Mesenchymal stem cell (in vitro differentiated cells and primary cell): ENCODE measurements around the gene RTF2.

Experiments
- DNase-seq: peaks from one replicate; pipeline ENCODE4 v3.0.0-alpha.2; 2013
- H2AFZ ChIP-seq: one replicate; pipeline ENCODE4 v1.6.1; 2013; ENCODE audit warnings: low read depth, mild to moderate bottlenecking, control low read depth, inconsistent platforms, low read length, moderate library complexity
- H2AK5ac ChIP-seq: 2 replicates; pipeline ENCODE4 v1.6.1; 2013; ENCODE audit warnings: low read length, moderate library complexity, mild to moderate bottlenecking, inconsistent platforms; ENCODE audit not compliant: severe bottlenecking
- H2BK120ac ChIP-seq: one replicate; pipeline ENCODE4 v1.6.1; 2013; ENCODE audit warnings: low read depth, mild to moderate bottlenecking, inconsistent platforms, low read length, moderate library complexity
- H2BK12ac ChIP-seq, 2 experiments: one replicate each; pipeline ENCODE4 v1.6.1; 2013; ENCODE audit warnings: inconsistent platforms in 2 of 2, low read length in 2 of 2, mild to moderate bottlenecking in 2 of 2, moderate library complexity in 2 of 2, control low read depth in 1 of 2
- H2BK15ac ChIP-seq: one replicate; pipeline ENCODE4 v1.6.1; 2013; ENCODE audit warnings: mild to moderate bottlenecking, low read depth, inconsistent platforms; ENCODE audit not compliant: poor library complexity, severe bottlenecking
- H2BK5ac ChIP-seq: 2 replicates; pipeline ENCODE4 v1.6.1; 2013; ENCODE audit warnings: low read depth, mild to moderate bottlenecking, low read length, control low read depth, inconsistent platforms; ENCODE audit not compliant: poor library complexity, severe bottlenecking
- H3K14ac ChIP-seq, 2 experiments: one replicate each; pipeline ENCODE4 v1.6.1; 2013; ENCODE audit warnings: inconsistent platforms in 2 of 2, low read length in 2 of 2, control low read depth in 1 of 2, mild to moderate bottlenecking in 1 of 2, moderate library complexity in 1 of 2
- H3K18ac ChIP-seq, 2 experiments: one replicate each; pipeline ENCODE4 v1.6.1; 2013; ENCODE audit warnings: inconsistent platforms in 2 of 2, low read length in 2 of 2, control low read depth in 1 of 2, low read depth in 1 of 2, mild to moderate bottlenecking in 1 of 2
- H3K23ac ChIP-seq, 2 experiments: one replicate each; pipeline ENCODE4 v1.6.1; 2013; ENCODE audit warnings: inconsistent platforms in 2 of 2, low read length in 2 of 2, mild to moderate bottlenecking in 2 of 2, moderate library complexity in 2 of 2, control low read depth in 1 of 2
- H3K27ac ChIP-seq: 2 replicates; pipeline ENCODE4 v1.5.1; 2013; ENCODE audit warnings: mild to moderate bottlenecking, moderate library complexity, low read length, control low read depth, inconsistent platforms; ENCODE audit not compliant: poor library complexity, severe bottlenecking
- H3K27me3 ChIP-seq, 2 experiments: 2 replicates each; pipeline versions ENCODE4 v1.6.1 to v1.7.0; 2013; ENCODE audit warnings: low read length in 2 of 2, mild to moderate bottlenecking in 2 of 2, moderate library complexity in 2 of 2, control low read depth in 1 of 2, inconsistent platforms in 1 of 2; ENCODE audit not compliant: control insufficient read depth in 1 of 2, insufficient read depth in 1 of 2
- H3K36me3 ChIP-seq, 2 experiments: 2 replicates each; pipeline versions ENCODE4 v1.6.1 to v1.7.0; 2013; ENCODE audit warnings: low read length in 2 of 2, control low read depth in 1 of 2, inconsistent platforms in 1 of 2, low read depth in 1 of 2, mild to moderate bottlenecking in 1 of 2; ENCODE audit not compliant: insufficient read depth in 2 of 2, control insufficient read depth in 1 of 2
- H3K4ac ChIP-seq, 2 experiments: one replicate each; pipeline ENCODE4 v1.6.1; 2013; ENCODE audit warnings: inconsistent platforms in 2 of 2, low read length in 2 of 2, mild to moderate bottlenecking in 2 of 2, moderate library complexity in 2 of 2, control low read depth in 1 of 2, low read depth in 1 of 2
- H3K4me1 ChIP-seq: 2 replicates; pipeline ENCODE4 v1.6.1; 2013; ENCODE audit warnings: low read depth, low read length, control low read depth; ENCODE audit not compliant: control insufficient read depth, insufficient read depth
- H3K4me2 ChIP-seq: 2 replicates; pipeline ENCODE4 v1.6.1; 2013; ENCODE audit warnings: low read length, mild to moderate bottlenecking, inconsistent platforms; ENCODE audit not compliant: poor library complexity, severe bottlenecking
- H3K4me3 ChIP-seq, 2 experiments: 2 replicates each; pipeline versions ENCODE4 v1.5.1 to v1.7.0; 2013; ENCODE audit warnings: low read length in 2 of 2, mild to moderate bottlenecking in 2 of 2, control low read depth in 1 of 2, low read depth in 1 of 2; ENCODE audit not compliant: insufficient read depth in 1 of 2
- H3K79me1 ChIP-seq: replicated peaks from 2 replicates; pipeline ENCODE4 v1.6.1; 2013; ENCODE audit warnings: mild to moderate bottlenecking, control low read depth, low read length, inconsistent platforms; ENCODE audit not compliant: poor library complexity, severe bottlenecking
- H3K9ac ChIP-seq: 2 replicates; pipeline ENCODE4 v1.7.0; 2013; ENCODE audit warnings: mild to moderate bottlenecking, low read length, moderate library complexity
- H3K9me3 ChIP-seq: 2 replicates; pipeline ENCODE4 v1.7.0; 2013; ENCODE audit warnings: mild to moderate bottlenecking, low read length; ENCODE audit not compliant: control insufficient read depth
- H4K8ac ChIP-seq: one replicate; pipeline ENCODE4 v1.6.1; 2013; ENCODE audit warnings: inconsistent platforms, mild to moderate bottlenecking, low read length, moderate library complexity
- H4K91ac ChIP-seq: one replicate; pipeline ENCODE4 v1.6.1; 2013; ENCODE audit warnings: mild to moderate bottlenecking, low read length, inconsistent platforms
- WGBS: methylation state at CpG from one replicate; pipeline ENCODE4 v1.1.7; 2013; ENCODE audit warnings: mixed read lengths; 5-methylcytosine and 5-hydroxymethylcytosine counted together

Gene RTF2

GRCh38 chr20:56445130-56445529 lies 23.3 kb upstream of the RTF2 start:
- no peak overlapping the region for H2BK5ac ChIP-seq
- no peaks in the 10 kb centered on the region for H3K27me3 ChIP-seq
- H3K9ac ChIP-seq, result no peak overlapping the region
- no peak overlapping the region for H4K91ac ChIP-seq
- no peak overlapping the region for H3K18ac ChIP-seq
- H2BK120ac ChIP-seq, result no peak overlapping the region
- H2AFZ ChIP-seq, result no peak overlapping the region
- H3K36me3 ChIP-seq, result no peaks in the 10 kb centered on the region
- H3K4me1 ChIP-seq, result peaks cover under 1% of the 10 kb centered on the region
- no peaks in the 10 kb centered on the region for H3K79me1 ChIP-seq
- no peak overlapping the region for H3K27ac ChIP-seq
- H3K4me2 ChIP-seq, result no peak overlapping the region
- no peak overlapping the region for H2BK12ac ChIP-seq
- no peak overlapping the region for H3K14ac ChIP-seq
- H2AK5ac ChIP-seq, result no peak overlapping the region
- H3K23ac ChIP-seq, result no peak overlapping the region
- no peaks in the 10 kb centered on the region for H3K9me3 ChIP-seq
- H2BK15ac ChIP-seq, result no peak overlapping the region
- no peak overlapping the region for H4K8ac ChIP-seq
- no peak for DNase-seq
- WGBS, result 96% methylated on average over 3 of the region's 3 CpGs
- no peak overlapping the region for H3K4ac ChIP-seq
- H3K4me3 ChIP-seq, result no peak overlapping the region

GRCh38 chr20:56445540-56445939 lies 22.9 kb upstream of the RTF2 start:
- H3K18ac ChIP-seq, result no peak overlapping the region
- no peaks in the 10 kb centered on the region for H3K79me1 ChIP-seq
- H3K4ac ChIP-seq, result no peak overlapping the region
- no peak overlapping the region for H3K4me2 ChIP-seq
- H2AK5ac ChIP-seq, result no peak overlapping the region
- no peak overlapping the region for H3K14ac ChIP-seq
- no peak overlapping the region for H2BK12ac ChIP-seq
- no peak for DNase-seq
- no peak overlapping the region for H3K23ac ChIP-seq
- no peak overlapping the region for H2BK15ac ChIP-seq
- no peak overlapping the region for H2BK120ac ChIP-seq
- H2BK5ac ChIP-seq, result no peak overlapping the region
- no peak overlapping the region for H4K8ac ChIP-seq
- 83% methylated on average over 14 of the region's 16 CpGs for WGBS
- H4K91ac ChIP-seq, result no peak overlapping the region
- H3K27me3 ChIP-seq, result no peaks in the 10 kb centered on the region
- no peaks in the 10 kb centered on the region for H3K4me1 ChIP-seq
- H3K36me3 ChIP-seq, result no peaks in the 10 kb centered on the region
- no peak overlapping the region for H3K9ac ChIP-seq
- no peaks in the 10 kb centered on the region for H3K9me3 ChIP-seq
- no peak overlapping the region for H3K27ac ChIP-seq
- no peak overlapping the region for H3K4me3 ChIP-seq
- no peak overlapping the region for H2AFZ ChIP-seq

- Histone ChIP-seq H2BK12ac (no peak overlapping the region), H3K14ac (no peak overlapping the region), H4K8ac (no peak overlapping the region), H3K23ac (no peak overlapping the region), H3K4me2 (no peak overlapping the region), H3K4me3 (no peak overlapping the region), H3K27ac (no peak overlapping the region), H2BK15ac (no peak overlapping the region), H3K36me3 (no peaks in the 10 kb centered on the region), H4K91ac (no peak overlapping the region), H3K27me3 (no peaks in the 10 kb centered on the region), H3K4me1 (no peaks in the 10 kb centered on the region), H3K79me1 (no peaks in the 10 kb centered on the region), H3K18ac (no peak overlapping the region), H2BK120ac (no peak overlapping the region), H2AFZ (no peak overlapping the region), H2AK5ac (no peak overlapping the region), H3K9me3 (no peaks in the 10 kb centered on the region), H2BK5ac (no peak overlapping the region), H3K9ac (no peak overlapping the region), H3K4ac (no peak overlapping the region)
- no peak for DNase-seq
Measured at GRCh38 chr20:56447227-56447626, 21.2 kb upstream of the RTF2 start.

GRCh38 chr20:56449459-56449858 lies 19.0 kb upstream of the RTF2 start:
- Histone ChIP-seq H3K36me3 (no peaks in the 10 kb centered on the region), H3K4me3 (no peak overlapping the region), H2AK5ac (no peak overlapping the region), H3K14ac (no peak overlapping the region), H2AFZ (no peak overlapping the region), H3K9me3 (no peaks in the 10 kb centered on the region), H2BK5ac (no peak overlapping the region), H2BK120ac (no peak overlapping the region), H3K4ac (no peak overlapping the region), H3K79me1 (no peaks in the 10 kb centered on the region), H3K9ac (no peak overlapping the region), H3K27me3 (peaks cover 0 to 3% of the 10 kb centered on the region in 2 experiments), H3K4me2 (no peak overlapping the region), H3K23ac (no peak overlapping the region), H2BK12ac (no peak overlapping the region), H2BK15ac (no peak overlapping the region), H3K27ac (no peak overlapping the region), H3K18ac (no peak overlapping the region), H3K4me1 (no peaks in the 10 kb centered on the region), H4K91ac (no peak overlapping the region), H4K8ac (no peak overlapping the region)
- 100% methylated on average over 3 of the region's 5 CpGs for WGBS
- DNase-seq, result no peak
